Prostate gland (tissue), 2 donors: ENCODE data around the gene IL1RAPL2. TPM values are rescaled to one million over a fixed set of nuclear protein-coding genes. Genes with fewer than 3 reads are reported as not detected.

Experiments
- DNase-seq: peaks from one replicate; pipeline ENCODE4 v3.0.0-alpha.2; 2019; ENCODE audit warnings: low spot score
- H3K27ac ChIP-seq, 2 donors: fragments of 200-600 bp; sonication (generic); 2 replicates each; pipeline ENCODE4 v1.5.1; 2017 to 2019
- H3K27me3 ChIP-seq: fragments of 200-600 bp; sonication (generic); replicated peaks from 2 replicates; pipeline ENCODE4 v1.5.1; 2019; ENCODE audit not compliant: insufficient read depth
- H3K36me3 ChIP-seq, 2 donors: fragments of 200-600 bp; sonication (generic); 1 replicate in 1 of 2; 2 replicates in 1 of 2; pipeline versions ENCODE4 v1.5.1 to v1.8.1; 2017 to 2019
- H3K4me1 ChIP-seq: fragments of 200-600 bp; sonication (generic); replicated peaks from 2 replicates; pipeline ENCODE4 v1.5.1; 2019
- H3K4me3 ChIP-seq, 2 donors: fragments of 200-600 bp; sonication (generic); 2 replicates each; pipeline ENCODE4 v1.5.1; 2017 to 2019
- H3K9me3 ChIP-seq: fragments of 200-600 bp; sonication (generic); 2 replicates; pipeline ENCODE4 v1.5.1; 2017
- CTCF ChIP-seq, 4 experiments: fragments of 200-600 bp in 2 of 4; fragments of 450-650 bp in 2 of 4; sonication (generic) in 2 of 4; IDR thresholded peaks; 1 replicate in 3 of 4; 2 replicates in 1 of 4; pipeline ENCODE4 v1.5.1; 2016 to 2019; ENCODE audit warnings: antibody characterized with exemption in 4 of 4, mild to moderate bottlenecking in 2 of 4, moderate library complexity in 2 of 4
- POLR2A ChIP-seq: fragments of 450-650 bp; IDR thresholded peaks from one replicate; pipeline ENCODE4 v1.6.1; 2016; ENCODE audit warnings: antibody characterized with exemption, mild to moderate bottlenecking
- POLR2AphosphoS5 ChIP-seq: sonication (generic); formaldehyde crosslinking; IDR thresholded peaks from one replicate; pipeline ENCODE4 v1.6.1; 2017; ENCODE audit warnings: antibody characterized with exemption
- WGBS: methylation state at CpG from one replicate; pipeline ENCODE4 v1.1.5; 2018; 5-methylcytosine and 5-hydroxymethylcytosine counted together
- intact Hi-C: fragments of 100-400 bp; cut with DNase I; formaldehyde crosslinking; loops from one replicate; pipeline ENCODE4 v1.14.2; 2022
- total RNA-seq, 2 donors: library from RNA; depleted of rRNA; stranded (reverse); fragments of >200 nt; gene quantifications; one replicate each; pipeline ENCODE4 v1.1.0, GENCODE V29; 2016

The IL1RAPL2 gene
- total RNA-seq, 2 donors from 2014 or later: 0.51 TPM; not detected in 1

- no peak for TF ChIP-seq CTCF (IDR thresholded peaks at IDR 0.05)
- TF ChIP-seq POLR2A: no peak
- TF ChIP-seq POLR2AphosphoS5: no peak
These were observed 584.0 kb downstream of the IL1RAPL2 start for GRCh38 chrX:105150036-105150435.

GRCh38 chrX:105150557-105150956, 584.6 kb downstream of the IL1RAPL2 start:
- Histone ChIP-seq H3K36me3 (no peaks in the 10 kb centered on the region), H3K9me3 (no peaks in the 10 kb centered on the region), H3K27ac (no peak overlapping the region), H3K4me3 (no peak overlapping the region), H3K27me3 (no peaks in the 10 kb centered on the region), H3K4me1 (no peaks in the 10 kb centered on the region)
- intact Hi-C loops: no loop called here
- no peak for DNase-seq
- WGBS: 9% methylated on average over 4 of the region's 4 CpGs
- TF ChIP-seq CTCF (IDR thresholded peaks at IDR 0.05): no peak
- TF ChIP-seq POLR2A: no peak
- TF ChIP-seq POLR2AphosphoS5: no peak

More at GRCh38 chrX:105150036-105150435, 584.0 kb downstream of the IL1RAPL2 start:
- no peaks in the 10 kb centered on the region for H3K27me3 ChIP-seq
- no peak overlapping the region for H3K27ac ChIP-seq
- WGBS: 100% methylated on average over 1 of the region's 1 CpG
- no peak overlapping the region for H3K4me3 ChIP-seq
- no peak for DNase-seq
- H3K36me3 ChIP-seq: no peaks in the 10 kb centered on the region
- intact Hi-C loops: no loop called here
- H3K9me3 ChIP-seq: no peaks in the 10 kb centered on the region
- H3K4me1 ChIP-seq: no peaks in the 10 kb centered on the region

GRCh38 chrX:105167233-105167632, 601.2 kb downstream of the IL1RAPL2 start:
- DNase-seq: no peak
- TF ChIP-seq POLR2AphosphoS5 (no peak), POLR2A (no peak), CTCF (IDR thresholded peaks at IDR 0.05) (no peak)
- 69% methylated on average over 2 of the region's 3 CpGs for WGBS
- Histone ChIP-seq H3K27me3 (no peaks in the 10 kb centered on the region), H3K9me3 (no peaks in the 10 kb centered on the region), H3K27ac (no peak overlapping the region), H3K36me3 (no peaks in the 10 kb centered on the region), H3K4me3 (no peak overlapping the region), H3K4me1 (no peaks in the 10 kb centered on the region)
- intact Hi-C loops: no loop called here

- Histone ChIP-seq H3K27me3 (no peaks in the 10 kb centered on the region), H3K4me3 (no peak overlapping the region), H3K36me3 (no peaks in the 10 kb centered on the region), H3K4me1 (no peaks in the 10 kb centered on the region), H3K9me3 (no peaks in the 10 kb centered on the region), H3K27ac (no peak overlapping the region)
- TF ChIP-seq CTCF (IDR thresholded peaks at IDR 0.05) (no peak), POLR2A (no peak), POLR2AphosphoS5 (no peak)
- DNase-seq: no peak
- intact Hi-C loops: no loop called here
- WGBS: 63% methylated on average over 2 of the region's 2 CpGs
These were observed 602.6 kb downstream of the IL1RAPL2 start for GRCh38 chrX:105168577-105168976.

GRCh38 chrX:105173071-105173470, 607.1 kb downstream of the IL1RAPL2 start:
- intact Hi-C loops: no loop called here
- H3K27me3 ChIP-seq: no peaks in the 10 kb centered on the region

More at GRCh38 chrX:105173071-105173470, 607.1 kb downstream of the IL1RAPL2 start:
- Histone ChIP-seq H3K4me3 (no peak overlapping the region), H3K27ac (no peak overlapping the region), H3K4me1 (no peaks in the 10 kb centered on the region), H3K9me3 (no peaks in the 10 kb centered on the region), H3K36me3 (no peaks in the 10 kb centered on the region)
- DNase-seq: no peak
- TF ChIP-seq POLR2A (no peak), CTCF (IDR thresholded peaks at IDR 0.05) (no peak), POLR2AphosphoS5 (no peak)
- WGBS: 98% methylated on average over 4 of the region's 4 CpGs
